ENCODE measurements around the gene CPNE5. TPM values are rescaled to one million over a fixed set of nuclear protein-coding genes. Genes with fewer than 3 reads are reported as not detected.

Gene CPNE5
- total RNA-seq, 4 donors from 2014 or later, result 0.39 to 3.0 (median 1.4) TPM

GRCh38 chr6:36791521-36792135 is 47.6 kb downstream of the CPNE5 start:
- Histone ChIP-seq H3K27ac (no peak overlapping the region), H3K36me3 (no peaks in the 10 kb centered on the region), H3K4me3 (no peak overlapping the region), H3K4me1 (peaks cover 0 to 18% (median 0%) of the 10 kb centered on the region in 4 donors), H3K9me3 (no peaks in the 10 kb centered on the region), H3K27me3 (no peaks in the 10 kb centered on the region)
- TF ChIP-seq POLR2A (IDR thresholded peaks at IDR 0.05) (no peak), CTCF (IDR thresholded peaks at IDR 0.05) (no peak), EP300 (IDR thresholded peaks at IDR 0.05) (no peak)
- no peak for DNase-seq (ENCODE audit: low spot score in 2 of 2)
- WGBS, 2 donors, result 62 to 76% methylated on average over 10 of the region's 10 CpGs

- no peaks in the 10 kb centered on the region for H3K9me3 ChIP-seq
- TF ChIP-seq CTCF (IDR thresholded peaks at IDR 0.05) (no peak), POLR2A (IDR thresholded peaks at IDR 0.05) (no peak)
- no peak for DNase-seq (ENCODE audit: low spot score in 2 of 2)
- no peaks in the 10 kb centered on the region for H3K27me3 ChIP-seq
- 81 to 83% methylated on average over 2 of the region's 2 CpGs for WGBS, 2 donors
- no peak overlapping the region for H3K4me3 ChIP-seq
- H3K36me3 ChIP-seq, result no peaks in the 10 kb centered on the region
- peaks cover 0 to 18% (median 0%) of the 10 kb centered on the region in 4 donors for H3K4me1 ChIP-seq
- no peak overlapping the region for H3K27ac ChIP-seq
Observed at GRCh38 chr6:36791085-36791484, 48.2 kb downstream of the CPNE5 start.

GRCh38 chr6:36788768-36789167 is 50.5 kb downstream of the CPNE5 start:
- Histone ChIP-seq H3K27me3 (no peaks in the 10 kb centered on the region), H3K4me1 (peaks cover 0 to 13% (median 0%) of the 10 kb centered on the region in 4 donors), H3K36me3 (no peaks in the 10 kb centered on the region), H3K9me3 (no peaks in the 10 kb centered on the region), H3K4me3 (no peak overlapping the region), H3K27ac (no peak overlapping the region)
- WGBS, 2 donors, result 15 to 18% methylated on average over 4 of the region's 4 CpGs
- DNase-seq (ENCODE audit: low spot score in 2 of 2), result no peak
- TF ChIP-seq CTCF (IDR thresholded peaks at IDR 0.05) (no peak), POLR2A (IDR thresholded peaks at IDR 0.05) (no peak), EP300 (IDR thresholded peaks at IDR 0.05) (no peak)

- H3K4me1 ChIP-seq, result peaks cover 0 to 9% (median 0%) of the 10 kb centered on the region in 4 donors
- DNase-seq (ENCODE audit: low spot score in 2 of 2), result no peak
- no peak overlapping the region for H3K27ac ChIP-seq
- H3K27me3 ChIP-seq, result no peaks in the 10 kb centered on the region
- H3K36me3 ChIP-seq, result no peaks in the 10 kb centered on the region
- 85 to 88% methylated on average over 7 to 8 of the region's 8 CpGs for WGBS, 2 donors
- H3K9me3 ChIP-seq, result no peaks in the 10 kb centered on the region
- TF ChIP-seq EP300 (IDR thresholded peaks at IDR 0.05), result no peak
- H3K4me3 ChIP-seq, result no peak overlapping the region
Observed at GRCh38 chr6:36788186-36788585, 51.1 kb downstream of the CPNE5 start.

- H3K4me3 ChIP-seq, result no peak overlapping the region
- H3K27ac ChIP-seq, result no peak overlapping the region
- no peaks in the 10 kb centered on the region for H3K36me3 ChIP-seq
- H3K4me1 ChIP-seq, result peaks cover 0 to 9% (median 0%) of the 10 kb centered on the region in 4 donors
- no peak for DNase-seq (ENCODE audit: low spot score in 2 of 2)
- 96 to 99% methylated on average over 4 of the region's 4 CpGs for WGBS, 2 donors
- TF ChIP-seq POLR2A (IDR thresholded peaks at IDR 0.05) (no peak), CTCF (IDR thresholded peaks at IDR 0.05) (no peak), EP300 (IDR thresholded peaks at IDR 0.05) (no peak)
- no peaks in the 10 kb centered on the region for H3K9me3 ChIP-seq
- H3K27me3 ChIP-seq, result no peaks in the 10 kb centered on the region
Observed at GRCh38 chr6:36787210-36787609, 52.0 kb downstream of the CPNE5 start.
